ENCODE data around the gene ARAP2. TPM values are rescaled to one million over a fixed set of nuclear protein-coding genes. Genes with fewer than 3 reads are reported as not detected.

Gene ARAP2
- total and polyA plus RNA-seq, 2 donors (not counting 3 experiments of a cell fraction or from before 2014, with no cell fraction given): not detected

DNA sequence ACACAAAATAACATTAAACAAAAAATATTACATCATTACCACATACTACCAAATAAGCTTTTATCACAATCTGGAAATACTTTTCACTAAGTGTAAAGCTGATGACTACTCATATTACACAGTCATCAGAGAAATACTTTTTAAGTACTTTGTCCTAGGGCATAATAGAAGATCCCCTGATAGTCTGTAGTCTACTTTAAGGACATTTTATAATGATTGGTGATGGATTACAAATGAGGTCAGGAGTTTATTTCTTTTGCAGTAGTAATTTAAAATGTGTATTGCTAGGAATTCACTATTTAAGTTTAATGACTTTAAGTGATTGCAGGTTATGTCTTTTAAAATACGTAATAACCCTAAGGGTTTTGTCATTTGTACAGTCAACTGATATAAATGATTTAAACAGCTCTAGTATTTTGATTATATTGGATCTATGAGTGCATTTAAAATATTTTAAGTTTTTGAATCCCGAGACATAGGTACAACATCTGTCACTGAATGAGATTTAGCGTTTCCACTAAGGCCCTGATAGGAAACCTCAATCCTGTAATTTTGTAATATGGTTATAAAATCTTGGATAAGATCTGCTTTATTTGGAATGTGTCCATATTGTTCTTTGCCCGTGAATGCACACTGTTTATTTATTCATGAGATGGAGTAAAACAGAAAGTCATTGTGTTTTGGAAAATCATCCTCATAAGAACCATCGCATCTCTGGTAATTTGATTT is 189.5 kb downstream of the ARAP2 start:
- intact Hi-C loops (cut with micrococcal nuclease) (no loop called here), dilution Hi-C loops (cut with MboI; ENCODE audit: extremely low pct_ligation_motif_present, low sequenced_read_pairs) (no loop called here)
- Histone ChIP-seq H3K9ac (replicated peaks; ENCODE audit: extremely low read depth, insufficient read depth, low read length) (no peak overlapping the region), H3K79me2 (ENCODE audit: control insufficient read depth, insufficient read depth, low read length) (no peaks in the 10 kb centered on the region), H3K4me3 (replicated peaks in 1 of 3; ENCODE audit: insufficient read depth in 1 of 3, low read depth in 1 of 3, low read length in 3 of 3) (no peak overlapping the region), H3K27ac (ENCODE audit: insufficient read depth, low read depth, low read length) (no peak overlapping the region), H3K27me3 (ENCODE audit: control insufficient read depth in 2 of 2, insufficient read depth in 2 of 2, low read length in 2 of 2) (no peaks in the 10 kb centered on the region), H3K4me1 (ENCODE audit: control insufficient read depth, extremely low read depth, insufficient read depth, low read length) (no peaks in the 10 kb centered on the region), H3K36me3 (ENCODE audit: control insufficient read depth in 2 of 2, extremely low read depth in 1 of 2, insufficient read depth in 2 of 2, low read length in 2 of 2) (no peaks in the 10 kb centered on the region), H4K20me1 (replicated peaks; ENCODE audit: control insufficient read depth, extremely low read depth, insufficient read depth, low read length) (no peaks in the 10 kb centered on the region), H3K9me3 (replicated peaks; ENCODE audit: control insufficient read depth, insufficient read depth, low read length) (no peaks in the 10 kb centered on the region), H2AFZ (ENCODE audit: low read depth, low read length) (no peak overlapping the region), H3K4me2 (ENCODE audit: insufficient read depth, low read length) (no peak overlapping the region), H3K9me1 (replicated peaks; ENCODE audit: control insufficient read depth, extremely low read depth, insufficient read depth, low read length) (no peaks in the 10 kb centered on the region)
- TF ChIP-seq GATA2 (IDR thresholded peaks at IDR 0.05; ENCODE audit: insufficient read depth, insufficient read length, low read depth, low read length): no peak
- TF ChIP-seq, protein P1, sequence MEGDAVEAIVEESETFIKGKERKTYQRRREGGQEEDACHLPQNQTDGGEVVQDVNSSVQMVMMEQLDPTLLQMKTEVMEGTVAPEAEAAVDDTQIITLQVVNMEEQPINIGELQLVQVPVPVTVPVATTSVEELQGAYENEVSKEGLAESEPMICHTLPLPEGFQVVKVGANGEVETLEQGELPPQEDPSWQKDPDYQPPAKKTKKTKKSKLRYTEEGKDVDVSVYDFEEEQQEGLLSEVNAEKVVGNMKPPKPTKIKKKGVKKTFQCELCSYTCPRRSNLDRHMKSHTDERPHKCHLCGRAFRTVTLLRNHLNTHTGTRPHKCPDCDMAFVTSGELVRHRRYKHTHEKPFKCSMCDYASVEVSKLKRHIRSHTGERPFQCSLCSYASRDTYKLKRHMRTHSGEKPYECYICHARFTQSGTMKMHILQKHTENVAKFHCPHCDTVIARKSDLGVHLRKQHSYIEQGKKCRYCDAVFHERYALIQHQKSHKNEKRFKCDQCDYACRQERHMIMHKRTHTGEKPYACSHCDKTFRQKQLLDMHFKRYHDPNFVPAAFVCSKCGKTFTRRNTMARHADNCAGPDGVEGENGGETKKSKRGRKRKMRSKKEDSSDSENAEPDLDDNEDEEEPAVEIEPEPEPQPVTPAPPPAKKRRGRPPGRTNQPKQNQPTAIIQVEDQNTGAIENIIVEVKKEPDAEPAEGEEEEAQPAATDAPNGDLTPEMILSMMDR (IDR thresholded peaks at IDR 0.05; ENCODE audit: extremely low read depth in 1 of 2, insufficient read depth in 1 of 2, low read depth in 1 of 2, low read length in 2 of 2): no peak
- no peak for TF ChIP-seq JUN (IDR thresholded peaks at IDR 0.05; ENCODE audit: borderline replicate concordance, insufficient read depth, insufficient read length, low read depth)
- TF ChIP-seq, protein P2, sequence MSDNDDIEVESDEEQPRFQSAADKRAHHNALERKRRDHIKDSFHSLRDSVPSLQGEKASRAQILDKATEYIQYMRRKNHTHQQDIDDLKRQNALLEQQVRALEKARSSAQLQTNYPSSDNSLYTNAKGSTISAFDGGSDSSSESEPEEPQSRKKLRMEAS (IDR thresholded peaks at IDR 0.05; ENCODE audit: insufficient read depth, insufficient read length): no peak
- TF ChIP-seq POLR2A (IDR thresholded peaks at IDR 0.05; ENCODE audit: low read depth, low read length): no peak
- TF ChIP-seq FOS (IDR thresholded peaks at IDR 0.05; ENCODE audit: borderline replicate concordance, insufficient read depth, low read length): no peak
- no peak for TF ChIP-seq POLR2AphosphoS5 (IDR thresholded peaks at IDR 0.05; ENCODE audit: insufficient read depth, low read depth, low read length)
- no peak for TF ChIP-seq EZH2 (IDR thresholded peaks at IDR 0.05; ENCODE audit: borderline replicate concordance, low read depth, low read length, severe bottlenecking)
- no peak for TF ChIP-seq MYC (IDR thresholded peaks at IDR 0.05; ENCODE audit: low read depth, low read length)
- DNase-seq (ENCODE audit: low read depth, low spot score) (no peak), FAIRE-seq (no peak)
- ChIA-PET CTCF (no interaction called here), POLR2A (no interaction called here)
- BruUV-seq (replicated peaks): no TSS peak

All from endothelial cell of umbilical vein (primary cell).